ENCODE data around the gene RAPGEFL1.
"Not testable (repeated sequence)": the region's sequence is repeated elsewhere in the genome, so short reads cannot be mapped to it uniquely, and the experiment has no call there.

The RAPGEFL1 gene

GRCh38 chr17:40218006-40218739, 40.9 kb downstream of the RAPGEFL1 start:
- DNase-seq = no peak

- DNase-seq = peak; percentile 96 to 98
Observed at GRCh38 chr17:40218740-40219593, 41.7 kb downstream of the RAPGEFL1 start, which contains the start of gene WIPF2. WIPF2 (plus strand) TSS chr17:40219304; CDS start chr17:40256460, 37,156 bp downstream.

DNA sequence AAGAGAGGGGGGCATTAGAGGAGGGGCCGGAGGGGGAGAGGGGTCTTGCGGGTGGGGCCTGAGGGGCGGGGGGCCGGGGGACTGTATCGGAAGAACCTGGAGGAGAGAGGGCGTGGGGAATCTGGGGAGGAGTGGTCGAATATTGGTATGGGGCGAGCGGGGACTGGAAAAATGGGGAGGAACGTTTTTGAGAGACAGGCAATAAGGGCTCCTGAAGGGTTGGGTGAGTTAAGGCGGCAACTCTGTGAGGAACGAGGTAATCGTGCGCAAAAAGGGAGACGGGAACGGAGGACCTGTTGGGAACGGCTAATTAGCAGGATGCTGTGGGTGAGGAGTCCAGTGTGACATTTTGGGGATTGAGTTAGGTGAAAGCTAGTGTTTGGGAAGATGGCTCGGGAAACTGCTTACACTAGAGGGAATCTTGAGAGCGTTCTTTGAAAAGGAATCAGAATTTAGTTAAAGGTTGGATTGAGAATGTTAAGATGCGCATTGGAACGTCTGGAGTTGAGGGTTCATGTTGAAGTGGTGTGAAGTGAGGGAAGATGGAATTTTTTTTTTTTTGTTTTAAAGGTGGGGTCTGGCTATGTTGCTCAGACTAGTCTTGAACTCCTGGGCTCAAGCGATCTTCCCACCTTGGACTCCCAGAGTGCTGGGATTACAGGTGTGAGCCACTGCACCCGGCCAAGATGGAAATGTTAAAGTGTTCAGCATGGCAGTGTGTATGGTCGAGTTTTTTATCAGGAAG, 42.5 kb downstream of the RAPGEFL1 start:
- peak; percentile 17 to 40 for DNase-seq

GRCh38 chr17:40224718-40225550, 47.7 kb downstream of the RAPGEFL1 start:
- no peak for DNase-seq

- not testable (repeated sequence) for DNase-seq
Observed at GRCh38 chr17:40229146-40229545, 51.9 kb downstream of the RAPGEFL1 start.

GRCh38 chr17:40230670-40231069, 53.4 kb downstream of the RAPGEFL1 start:
- no peak for DNase-seq

- DNase-seq = not testable (repeated sequence)
Observed at GRCh38 chr17:40231928-40232327, 54.7 kb downstream of the RAPGEFL1 start.

- no peak for DNase-seq
Observed at GRCh38 chr17:40241252-40241834, 64.1 kb downstream of the RAPGEFL1 start.

- no peak for DNase-seq
Observed at GRCh38 chr17:40242774-40243173, 65.5 kb downstream of the RAPGEFL1 start.

DNA sequence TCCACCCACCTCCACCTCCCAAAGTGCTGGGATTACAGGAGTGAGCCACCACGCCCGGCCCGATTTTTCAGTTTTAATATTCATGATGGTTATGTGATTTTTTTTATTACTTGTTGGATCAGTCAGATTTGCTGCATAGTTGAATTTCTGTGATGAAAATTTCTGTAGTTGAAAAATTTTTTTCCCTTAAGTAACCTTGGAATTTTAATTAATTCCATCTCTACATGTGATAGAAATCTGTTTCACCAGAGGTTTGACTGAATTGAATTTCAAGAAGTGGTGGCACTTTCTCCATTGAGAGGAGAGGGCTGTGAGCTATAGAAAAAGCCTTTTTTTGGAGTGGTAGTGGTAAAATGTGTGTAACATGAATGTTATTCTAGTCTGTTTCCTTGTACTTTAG, 66.5 kb downstream of the RAPGEFL1 start:
- DNase-seq = no peak

DNA sequence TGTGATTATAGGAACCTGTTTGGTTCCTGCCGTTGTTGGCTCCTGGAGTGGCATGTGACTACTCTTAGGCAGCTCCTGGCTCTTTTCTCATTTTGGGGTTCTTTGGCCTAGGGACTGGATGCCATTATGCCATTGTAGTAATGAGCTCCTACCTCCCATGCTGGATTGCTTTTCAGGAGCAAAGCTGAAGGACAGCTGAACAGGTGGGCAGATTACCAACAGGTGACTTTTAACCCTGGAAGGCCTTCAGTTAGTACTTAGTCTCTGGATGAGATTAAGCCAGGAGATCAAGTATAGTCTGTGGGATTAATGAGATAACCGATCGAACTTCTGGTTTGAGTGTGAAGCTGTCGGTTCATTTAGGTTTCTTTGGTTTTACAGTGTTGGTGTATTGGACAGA, 67.0 kb downstream of the RAPGEFL1 start:
- no peak for DNase-seq

Data from inflammatory macrophage treated with lipopolysaccharide for 1 hour (primary cell).